Thoracic aorta (tissue), 2 donors: ENCODE measurements around the gene STX12. TPM values are rescaled to one million over a fixed set of nuclear protein-coding genes. Genes with fewer than 3 reads are reported as not detected.
"Not testable (repeated sequence)": the region's sequence is repeated elsewhere in the genome, so short reads cannot be mapped to it uniquely, and the experiment has no call there.

ENCODE experiments used
- ATAC-seq: fragments of 150-250 bp; one replicate; pipeline ENCODE4 v1.8.0; 2017; ENCODE audit warnings: low read depth; ENCODE audit not compliant: insufficient number of reproducible peaks, low FRiP score
- DNase-seq: peaks from one replicate; pipeline ENCODE4 v3.0.0-alpha.2; 2020; ENCODE audit warnings: low spot score
- H3K27ac ChIP-seq, 2 donors: fragments of 200-600 bp; sonication (generic); 1 replicate in 1 of 2; 2 replicates in 1 of 2; pipeline ENCODE4 v1.5.1; 2016; ENCODE audit warnings: mild to moderate bottlenecking in 2 of 2, moderate library complexity in 2 of 2
- H3K27me3 ChIP-seq: fragments of 200-600 bp; sonication (generic); replicated peaks from 2 replicates; pipeline ENCODE4 v1.6.0; 2016; ENCODE audit warnings: mild to moderate bottlenecking; ENCODE audit not compliant: insufficient read depth
- H3K36me3 ChIP-seq: fragments of 200-600 bp; sonication (generic); one replicate; pipeline ENCODE4 v1.5.1; 2016
- H3K4me1 ChIP-seq, 2 donors: fragments of 200-600 bp; sonication (generic); 1 replicate in 1 of 2; 2 replicates in 1 of 2; pipeline versions ENCODE4 v1.5.1 to v1.6.0; 2016; ENCODE audit warnings: low read depth in 2 of 2, mild to moderate bottlenecking in 1 of 2; ENCODE audit not compliant: control insufficient read depth in 1 of 2
- H3K4me3 ChIP-seq: fragments of 200-600 bp; sonication (generic); 2 replicates; pipeline ENCODE4 v1.5.1; 2016; ENCODE audit warnings: mild to moderate bottlenecking
- H3K9me3 ChIP-seq: fragments of 200-600 bp; sonication (generic); 2 replicates; pipeline ENCODE4 v1.5.1; 2016
- CTCF ChIP-seq: fragments of 200-600 bp; sonication (generic); IDR thresholded peaks from one replicate; pipeline ENCODE4 v1.5.1; 2019; ENCODE audit warnings: antibody characterized with exemption
- total RNA-seq, 2 donors: library from RNA; depleted of rRNA; stranded (reverse); fragments of >200 nt; gene quantifications; one replicate each; pipeline versions ENCODE4 v1.1.0 to v1.2.3, GENCODE V29; 2016

The STX12 gene
- total RNA-seq, 2 donors from 2014 or later: 91.5 to 95.9 TPM

- TF ChIP-seq CTCF: no peak
- H3K4me1 ChIP-seq: no peaks in the 10 kb centered on the region
- no peaks in the 10 kb centered on the region for H3K9me3 ChIP-seq
- no peaks in the 10 kb centered on the region for H3K27me3 ChIP-seq
- H3K36me3 ChIP-seq: peaks cover 39% of the 10 kb centered on the region
- DNase-seq (no peak), ATAC-seq (no peak)
- H3K27ac ChIP-seq: no peak overlapping the region
- H3K4me3 ChIP-seq: no peak overlapping the region
Measured at GRCh38 chr1:27795601-27796000, 22.6 kb downstream of the STX12 start.

- DNase-seq (no peak), ATAC-seq (no peak)
- no peaks in the 10 kb centered on the region for H3K27me3 ChIP-seq
- no peak overlapping the region for H3K27ac ChIP-seq
- TF ChIP-seq CTCF: no peak
- H3K9me3 ChIP-seq: no peaks in the 10 kb centered on the region
- H3K36me3 ChIP-seq: peaks cover 30% of the 10 kb centered on the region
- H3K4me1 ChIP-seq: no peaks in the 10 kb centered on the region
- H3K4me3 ChIP-seq: no peak overlapping the region
Measured at GRCh38 chr1:27804791-27805190, 31.8 kb downstream of the STX12 start.

GRCh38 chr1:27806758-27807157, 33.7 kb downstream of the STX12 start:
- Histone ChIP-seq H3K36me3 (peaks cover 17% of the 10 kb centered on the region), H3K27me3 (no peaks in the 10 kb centered on the region), H3K9me3 (no peaks in the 10 kb centered on the region), H3K4me1 (no peaks in the 10 kb centered on the region), H3K27ac (no peak overlapping the region), H3K4me3 (no peak overlapping the region)
- no peak for DNase-seq
- ATAC-seq: no peak
- no peak for TF ChIP-seq CTCF

- H3K36me3 ChIP-seq: peaks cover 17% of the 10 kb centered on the region
- TF ChIP-seq CTCF: no peak
- no peaks in the 10 kb centered on the region for H3K27me3 ChIP-seq
- no peak overlapping the region for H3K27ac ChIP-seq
- DNase-seq: no peak
- no peaks in the 10 kb centered on the region for H3K9me3 ChIP-seq
- no peaks in the 10 kb centered on the region for H3K4me1 ChIP-seq
- H3K4me3 ChIP-seq: no peak overlapping the region
- no peak for ATAC-seq
Measured at GRCh38 chr1:27807385-27807784, 34.4 kb downstream of the STX12 start.

GRCh38 chr1:27808131-27808530, 35.1 kb downstream of the STX12 start:
- not testable (repeated sequence) for H3K4me1 ChIP-seq, H3K27ac ChIP-seq, ATAC-seq, H3K27me3 ChIP-seq, DNase-seq, H3K4me3 ChIP-seq, H3K9me3 ChIP-seq
- peaks cover 22% of the 10 kb centered on the region for H3K36me3 ChIP-seq

- ATAC-seq (no peak), DNase-seq (no peak)
- no peak overlapping the region for H3K27ac ChIP-seq
- H3K4me1 ChIP-seq: no peaks in the 10 kb centered on the region
- H3K27me3 ChIP-seq: no peaks in the 10 kb centered on the region
- H3K9me3 ChIP-seq: no peaks in the 10 kb centered on the region
- peaks cover 36% of the 10 kb centered on the region for H3K36me3 ChIP-seq
- no peak for TF ChIP-seq CTCF
- no peak overlapping the region for H3K4me3 ChIP-seq
Measured at GRCh38 chr1:27809883-27810282, 36.9 kb downstream of the STX12 start.
